Endothelial cell of umbilical vein (primary cell): ENCODE data around the gene HIP1. TPM values are rescaled to one million over a fixed set of nuclear protein-coding genes. Genes with fewer than 3 reads are reported as not detected.

Source experiments
- BruUV-seq: library from RNA; stranded (reverse); fragments of 400-500 nt; replicated peaks from 2 replicates; lab custom pipeline; 2021; lab: Mats Ljungman, UMichigan
- CTCF ChIA-PET: fragments of 300-600, 350-600 bp; sonication (Branson Sonifier 250); formaldehyde crosslinking; loops from one replicate; lab custom pipeline; 2021; ENCODE audit warnings: antibody characterized with exemption, inconsistent platforms; lab: Charles Lee
- POLR2A ChIA-PET: fragments of 300-600, 350-600 bp; sonication (Branson Sonifier 250); formaldehyde crosslinking; loops from one replicate; lab custom pipeline; 2021; ENCODE audit warnings: antibody characterized with exemption, inconsistent platforms; lab: Charles Lee
- DNase-seq: peaks from one replicate; pipeline ENCODE4 v3.0.0-alpha.2; 2011; ENCODE audit warnings: low read depth, low spot score
- FAIRE-seq: peaks from 2 replicates; lab custom pipeline; 2011; peaks lifted over from hg19 to GRCh38; lab: Jason Lieb, UNC
- H2AFZ ChIP-seq: 2 replicates; pipeline ENCODE4 v1.6.0; 2012; ENCODE audit warnings: low read depth, low read length, control low read depth, inconsistent platforms
- H3K27ac ChIP-seq: 2 replicates; pipeline ENCODE4 v1.5.1; 2011; ENCODE audit warnings: low read depth, mild to moderate bottlenecking, control low read depth, low read length, moderate library complexity; ENCODE audit not compliant: insufficient read depth
- H3K27me3 ChIP-seq, 2 experiments: 2 replicates each; pipeline versions ENCODE4 v1.6.0 to v1.6.1; 2011; ENCODE audit warnings: low read length in 2 of 2, mixed read lengths in 1 of 2; ENCODE audit not compliant: control insufficient read depth in 2 of 2, insufficient read depth in 2 of 2
- H3K36me3 ChIP-seq, 2 experiments: 2 replicates in 1 of 2; 3 replicates in 1 of 2; pipeline ENCODE4 v1.5.1; 2011; ENCODE audit warnings: low read length in 2 of 2, mild to moderate bottlenecking in 1 of 2, moderate library complexity in 1 of 2; ENCODE audit not compliant: control insufficient read depth in 2 of 2, insufficient read depth in 2 of 2; ENCODE audit errors: extremely low read depth in 1 of 2
- H3K4me1 ChIP-seq: 3 replicates; pipeline ENCODE4 v1.5.1; 2011; ENCODE audit warnings: mild to moderate bottlenecking, low read length; ENCODE audit not compliant: control insufficient read depth, insufficient read depth; ENCODE audit errors: extremely low read depth
- H3K4me2 ChIP-seq: 2 replicates; pipeline ENCODE4 v1.6.1; 2011; ENCODE audit warnings: low read length, control low read depth, mixed read lengths; ENCODE audit not compliant: insufficient read depth
- H3K4me3 ChIP-seq, 3 experiments: fragments of 200-600 bp in 1 of 3; sonication (generic), shearing (Covaris generic) in 1 of 3; replicated peaks in 1 of 3; 2 replicates each; pipeline ENCODE4 v1.5.1; 2011 to 2016; ENCODE audit warnings: control low read depth in 3 of 3, low read length in 3 of 3, mild to moderate bottlenecking in 2 of 3, inconsistent platforms in 1 of 3, low read depth in 1 of 3, moderate library complexity in 1 of 3; ENCODE audit not compliant: insufficient read depth in 1 of 3
- H3K79me2 ChIP-seq: 2 replicates; pipeline ENCODE4 v1.6.0; 2012; ENCODE audit warnings: low read length, inconsistent platforms; ENCODE audit not compliant: control insufficient read depth, insufficient read depth
- H3K9ac ChIP-seq: replicated peaks from 2 replicates; pipeline ENCODE3; 2011; ENCODE audit warnings: low read length, control low read depth; ENCODE audit not compliant: insufficient read depth; ENCODE audit errors: extremely low read depth
- H3K9me1 ChIP-seq: replicated peaks from 3 replicates; pipeline ENCODE4 v1.6.0; 2011; ENCODE audit warnings: mild to moderate bottlenecking, low read length; ENCODE audit not compliant: control insufficient read depth, insufficient read depth; ENCODE audit errors: extremely low read depth
- H3K9me3 ChIP-seq: replicated peaks from 2 replicates; pipeline ENCODE4 v1.5.1; 2012; ENCODE audit warnings: low read length, inconsistent platforms; ENCODE audit not compliant: control insufficient read depth, insufficient read depth
- H4K20me1 ChIP-seq: replicated peaks from 2 replicates; pipeline ENCODE3; 2011; ENCODE audit warnings: mild to moderate bottlenecking, low read length; ENCODE audit not compliant: control insufficient read depth, insufficient read depth; ENCODE audit errors: extremely low read depth
- CTCF ChIP-seq, 2 donors: IDR thresholded peaks; 1 replicate in 1 of 2; 2 replicates in 1 of 2; pipeline ENCODE4 v1.5.1; 2011; ENCODE audit warnings: low read length in 2 of 2, mild to moderate bottlenecking in 2 of 2, moderate library complexity in 2 of 2, control low read depth in 1 of 2, inconsistent platforms in 1 of 2, low read depth in 1 of 2; ENCODE audit not compliant: insufficient read depth in 1 of 2; ENCODE audit errors: extremely low read depth in 1 of 2
- EZH2 ChIP-seq: IDR thresholded peaks from 2 replicates; pipeline ENCODE4 v1.6.1; 2012; ENCODE audit warnings: borderline replicate concordance, low read depth, mild to moderate bottlenecking, moderate library complexity, low read length, inconsistent platforms; ENCODE audit not compliant: severe bottlenecking
- FOS ChIP-seq: IDR thresholded peaks from 2 replicates; pipeline ENCODE4 v1.6.1; 2011; ENCODE audit warnings: mild to moderate bottlenecking, low read length, moderate library complexity, borderline replicate concordance; ENCODE audit not compliant: insufficient read depth
- GATA2 ChIP-seq: IDR thresholded peaks from 2 replicates; pipeline ENCODE4 v1.7.0; 2011; ENCODE audit warnings: low read depth, mild to moderate bottlenecking, moderate library complexity, mixed read lengths, low read length; ENCODE audit not compliant: insufficient read length, insufficient read depth
- JUN ChIP-seq: IDR thresholded peaks from 2 replicates; pipeline ENCODE4 v1.6.1; 2011; ENCODE audit warnings: borderline replicate concordance, low read depth; ENCODE audit not compliant: insufficient read length, insufficient read depth
- MAX ChIP-seq: IDR thresholded peaks from 2 replicates; pipeline ENCODE4 v1.6.1; 2011; ENCODE audit not compliant: insufficient read depth, insufficient read length
- MYC ChIP-seq: IDR thresholded peaks from one replicate; pipeline ENCODE4 v1.6.1; 2011; ENCODE audit warnings: mild to moderate bottlenecking, low read depth, low read length
- POLR2A ChIP-seq: IDR thresholded peaks from 2 replicates; pipeline ENCODE4 v1.6.1; 2012; ENCODE audit warnings: low read depth, mild to moderate bottlenecking, control low read depth, low read length
- POLR2AphosphoS5 ChIP-seq: IDR thresholded peaks from 2 replicates; pipeline ENCODE4 v1.6.1; 2012; ENCODE audit warnings: low read depth, mild to moderate bottlenecking, control low read depth, low read length, moderate library complexity; ENCODE audit not compliant: insufficient read depth
- dilution Hi-C: fragments of 300-500 bp; cut with MboI; formaldehyde crosslinking; loops from one replicate; pipeline ENCODE4 v1.15.0; 2019; ENCODE audit warnings: low sequenced_read_pairs; ENCODE audit not compliant: extremely low pct_ligation_motif_present
- intact Hi-C: fragments of 100-400 bp; cut with micrococcal nuclease; formaldehyde crosslinking; loops from one replicate; pipeline ENCODE4 v1.10.0; 2022
- polyA plus RNA-seq, 4 experiments: library from polyadenylated mRNA; depleted of rRNA in 3 of 4; stranded (reverse) in 3 of 4; unstranded in 1 of 4; fragments of >200 nt; gene quantifications; 2 replicates each; pipeline versions ENCODE4 v1.2.1 to v1.2.3, GENCODE V29; 2011 to 2012; ENCODE audit warnings: missing spikeins in 1 of 4
- total RNA-seq: library from RNA; stranded (reverse); gene quantifications from 2 replicates; pipeline ENCODE4 v1.2.3, GENCODE V29; 2021

Gene HIP1
- total and polyA plus RNA-seq, 2 donors (not counting 3 experiments of a cell fraction or from before 2014, with no cell fraction given) = 23.7 to 47.6 TPM

GRCh38 chr7:75691793-75692543 lies 46.8 kb downstream of the HIP1 start:
- dilution Hi-C loops (no loop called here), intact Hi-C loops (no loop called here)
- H3K9me1 ChIP-seq = no peaks in the 10 kb centered on the region
- no peak overlapping the region for H3K4me3 ChIP-seq
- no peak overlapping the region for H3K4me2 ChIP-seq
- H3K9me3 ChIP-seq = no peaks in the 10 kb centered on the region
- H2AFZ ChIP-seq = no peak overlapping the region
- TF ChIP-seq GATA2 (no peak), EZH2 (no peak), MAX (no peak), CTCF (IDR thresholded peaks at IDR 0.05; ENCODE audit: extremely low read depth in 1 of 2, insufficient read depth in 1 of 2, low read depth in 1 of 2, low read length in 2 of 2) (no peak), JUN (no peak), MYC (no peak), POLR2A (no peak), FOS (no peak), POLR2AphosphoS5 (no peak)
- H3K4me1 ChIP-seq = no peaks in the 10 kb centered on the region
- no peak overlapping the region for H3K27ac ChIP-seq
- ChIA-PET CTCF (no interaction called here), POLR2A (no interaction called here)
- H4K20me1 ChIP-seq = no peaks in the 10 kb centered on the region
- no peak for DNase-seq
- no peaks in the 10 kb centered on the region for H3K79me2 ChIP-seq
- BruUV-seq = no TSS peak
- FAIRE-seq = no peak
- H3K9ac ChIP-seq = no peak overlapping the region
- H3K27me3 ChIP-seq = no peaks in the 10 kb centered on the region
- no peaks in the 10 kb centered on the region for H3K36me3 ChIP-seq
